ENCODE data around the gene RALGAPB. TPM values are rescaled to one million over a fixed set of nuclear protein-coding genes. Genes with fewer than 3 reads are reported as not detected.

Gene RALGAPB
- polyA plus RNA-seq, 1 donor: 28.1 TPM

DNA sequence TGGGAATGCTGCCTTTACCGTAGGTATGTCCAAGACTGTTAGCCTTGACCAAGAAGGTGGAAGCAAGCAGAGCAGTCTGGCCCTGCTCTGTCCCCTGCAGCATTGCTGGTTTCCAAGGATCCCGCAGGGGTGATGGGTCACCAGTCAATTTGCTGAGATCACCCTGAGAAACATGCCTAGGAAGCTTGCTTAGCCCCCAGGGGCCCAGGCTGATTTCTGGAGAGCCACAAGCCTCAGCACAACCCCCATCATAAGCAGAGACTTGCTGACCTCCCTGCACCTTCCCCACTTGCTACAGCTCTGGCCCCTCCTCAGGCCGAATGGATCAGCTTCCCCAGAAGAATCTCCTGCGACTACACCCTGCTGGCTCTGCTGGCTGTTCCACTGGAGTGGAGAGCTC is 150.4 kb downstream of the RALGAPB start:
- H3K4me3 ChIP-seq (ENCODE audit: low read length): no peak overlapping the region

DNA sequence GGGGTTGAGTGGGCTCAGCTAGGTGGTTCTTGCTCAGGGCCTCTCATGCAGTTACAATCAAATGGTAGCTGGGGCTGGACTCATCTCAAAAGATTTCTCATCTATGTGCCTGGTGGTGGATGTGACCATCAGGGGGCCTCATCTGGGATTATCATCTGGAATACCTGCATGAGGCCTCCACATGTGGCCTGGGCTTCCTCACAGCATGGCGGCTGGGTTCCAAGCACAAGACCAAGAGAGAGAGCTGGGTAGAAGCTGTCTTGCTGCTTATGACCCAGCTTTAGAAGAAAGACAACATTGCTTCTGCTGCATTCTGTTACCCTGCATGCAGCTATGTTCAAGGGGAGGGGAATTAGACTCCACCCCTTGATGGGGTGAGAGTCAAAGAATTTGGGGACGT is 151.4 kb downstream of the RALGAPB start:
- no peaks in the 10 kb centered on the region for H3K4me1 ChIP-seq (ENCODE audit: control insufficient read depth, insufficient read depth, low read length)

More for the DNA sequence above, 150.4 kb downstream of the RALGAPB start:
- WGBS (ENCODE audit: insufficient coverage, low lambda C conversion rate): no CpG with 5 or more reads among the region's 4 CpGs
- no peak for DNase-seq
- H3K9me3 ChIP-seq (ENCODE audit: control insufficient read depth, low read depth, low read length): no peaks in the 10 kb centered on the region
- no peak overlapping the region for H3K27ac ChIP-seq (ENCODE audit: low read length)
- H3K4me1 ChIP-seq (ENCODE audit: control insufficient read depth, insufficient read depth, low read length): no peaks in the 10 kb centered on the region
- peaks cover 13% of the 10 kb centered on the region for H3K27me3 ChIP-seq (ENCODE audit: control insufficient read depth, insufficient read depth, low read length)
- H3K36me3 ChIP-seq (ENCODE audit: control insufficient read depth, insufficient read depth, low read length): no peaks in the 10 kb centered on the region

DNA sequence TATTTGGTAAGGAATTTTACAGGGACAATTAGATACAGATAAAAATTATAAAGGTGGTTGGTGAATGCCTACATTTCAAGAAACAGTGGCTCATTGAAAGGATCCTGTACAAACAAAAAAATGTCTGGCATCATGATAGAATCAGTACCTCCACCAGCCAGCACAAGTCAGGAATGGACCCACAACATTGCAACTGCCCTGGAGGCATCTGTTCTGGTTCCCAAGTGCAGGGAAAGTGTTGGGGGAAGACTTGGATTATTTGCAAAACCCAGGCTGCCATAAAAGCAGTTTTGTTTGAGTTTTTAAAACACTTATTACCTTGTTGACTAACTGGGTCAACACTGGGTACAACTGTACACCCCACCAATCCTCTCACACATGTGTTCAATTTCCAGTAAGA is 153.3 kb downstream of the RALGAPB start:
- Histone ChIP-seq H3K36me3 (ENCODE audit: control insufficient read depth, insufficient read depth, low read length) (no peaks in the 10 kb centered on the region), H3K4me3 (ENCODE audit: low read length) (no peak overlapping the region), H3K27ac (ENCODE audit: low read length) (no peak overlapping the region), H3K27me3 (ENCODE audit: control insufficient read depth, insufficient read depth, low read length) (peaks cover 5% of the 10 kb centered on the region), H3K4me1 (ENCODE audit: control insufficient read depth, insufficient read depth, low read length) (no peaks in the 10 kb centered on the region), H3K9me3 (ENCODE audit: control insufficient read depth, low read depth, low read length) (no peaks in the 10 kb centered on the region)
- DNase-seq: no peak

More for the DNA sequence above, 151.4 kb downstream of the RALGAPB start:
- Histone ChIP-seq H3K27ac (ENCODE audit: low read length) (no peak overlapping the region), H3K9me3 (ENCODE audit: control insufficient read depth, low read depth, low read length) (no peaks in the 10 kb centered on the region), H3K4me3 (ENCODE audit: low read length) (no peak overlapping the region), H3K27me3 (ENCODE audit: control insufficient read depth, insufficient read depth, low read length) (peaks cover 8% of the 10 kb centered on the region), H3K36me3 (ENCODE audit: control insufficient read depth, insufficient read depth, low read length) (no peaks in the 10 kb centered on the region)
- no CpG with 5 or more reads among the region's 2 CpGs for WGBS (ENCODE audit: insufficient coverage, low lambda C conversion rate)
- no peak for DNase-seq

DNA sequence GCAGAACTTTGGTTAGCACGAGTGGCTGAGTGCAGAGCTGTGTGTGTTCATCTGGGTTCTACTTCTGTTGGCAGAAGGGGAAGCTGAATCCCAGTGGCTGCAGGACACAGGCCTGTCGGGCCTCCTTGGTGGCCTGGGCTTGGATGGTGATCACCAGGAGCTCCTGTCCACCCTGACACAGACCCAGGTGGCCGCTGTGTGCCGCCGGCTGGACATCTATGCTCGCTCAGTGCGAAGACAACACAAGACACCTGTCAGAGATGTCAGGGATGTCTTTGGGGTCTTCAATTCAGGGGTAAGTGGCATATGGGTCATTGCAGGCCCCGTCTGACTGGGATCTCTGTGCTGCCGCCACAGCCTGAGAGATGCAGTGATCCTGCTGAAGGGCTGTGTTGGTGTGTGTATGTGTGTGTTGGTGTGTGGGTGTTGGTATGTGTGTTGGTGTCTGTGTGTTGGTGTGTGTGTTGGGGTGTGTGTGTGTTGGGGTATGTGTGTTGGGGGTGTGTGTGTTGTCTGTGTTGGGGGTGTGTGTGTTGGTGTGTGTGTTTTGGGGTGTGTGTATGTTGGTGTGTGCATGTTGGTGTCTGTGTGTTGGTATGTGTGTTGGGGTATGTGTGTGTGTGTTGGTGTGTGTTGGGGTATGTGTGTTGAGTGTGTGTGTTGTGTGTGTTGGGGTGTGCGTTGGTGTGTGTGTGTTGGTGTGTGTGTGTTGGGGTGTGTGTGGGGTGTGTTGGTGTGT is 154.4 kb downstream of the RALGAPB start:
- WGBS (ENCODE audit: insufficient coverage, low lambda C conversion rate): no CpG with 5 or more reads among the region's 10 CpGs
- H3K9me3 ChIP-seq (ENCODE audit: control insufficient read depth, low read depth, low read length): no peaks in the 10 kb centered on the region

More for the DNA sequence above, 154.4 kb downstream of the RALGAPB start:
- DNase-seq: no peak
- Histone ChIP-seq H3K36me3 (ENCODE audit: control insufficient read depth, insufficient read depth, low read length) (no peaks in the 10 kb centered on the region), H3K4me3 (ENCODE audit: low read length) (no peak overlapping the region), H3K27ac (ENCODE audit: low read length) (no peak overlapping the region), H3K27me3 (ENCODE audit: control insufficient read depth, insufficient read depth, low read length) (peaks cover 2% of the 10 kb centered on the region), H3K4me1 (ENCODE audit: control insufficient read depth, insufficient read depth, low read length) (no peaks in the 10 kb centered on the region)

Other genes with a start within 250 kb of the RALGAPB start
- 8.4 TPM for gene KIAA1755, start 212.1 kb upstream of the RALGAPB start, polyA plus RNA-seq
- 0.21 TPM for gene BPI, start 168.7 kb upstream of the RALGAPB start, polyA plus RNA-seq
- 0.03 TPM for gene LBP, start 126.4 kb upstream of the RALGAPB start, polyA plus RNA-seq
- gene SNHG17, start 37.5 kb upstream of the RALGAPB start, polyA plus RNA-seq: 30.1 TPM
- not detected for gene ADIG, start 108.4 kb downstream of the RALGAPB start, polyA plus RNA-seq
- not detected for gene ARHGAP40, start 129.0 kb downstream of the RALGAPB start, polyA plus RNA-seq

Data from large intestine (tissue), 3 donors.